HG03066 (cell line): ENCODE measurements around the gene GRIK4.

Experiments used
- ATAC-seq: cut with Tn5 transposase; IDR thresholded peaks from one replicate; pipeline ENCODE4 v1.9.1; 2021; ENCODE audit warnings: low read depth; ENCODE audit not compliant: unreplicated experiment

GRIK4 gene

DNA sequence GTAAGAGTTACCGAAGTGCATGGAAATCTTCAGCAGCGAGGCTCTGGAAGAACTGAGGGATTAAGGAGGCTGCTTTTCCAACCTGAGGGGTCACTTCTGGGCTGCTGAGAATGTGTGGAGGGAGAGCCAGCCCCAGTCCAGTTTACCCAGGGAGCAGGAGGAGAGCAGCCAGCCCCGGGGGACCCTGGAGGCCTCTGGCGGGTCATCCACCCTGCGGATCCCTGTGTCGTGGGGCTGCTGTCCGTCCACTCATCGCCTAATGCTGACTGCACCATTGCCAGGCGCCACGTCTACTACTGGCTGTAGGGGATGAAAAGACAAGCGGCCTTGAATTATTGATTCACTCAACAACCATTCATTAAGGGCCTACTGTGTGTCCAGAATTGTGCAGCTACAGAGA is 283.6 kb downstream of the GRIK4 start:
- ATAC-seq: no peak

DNA sequence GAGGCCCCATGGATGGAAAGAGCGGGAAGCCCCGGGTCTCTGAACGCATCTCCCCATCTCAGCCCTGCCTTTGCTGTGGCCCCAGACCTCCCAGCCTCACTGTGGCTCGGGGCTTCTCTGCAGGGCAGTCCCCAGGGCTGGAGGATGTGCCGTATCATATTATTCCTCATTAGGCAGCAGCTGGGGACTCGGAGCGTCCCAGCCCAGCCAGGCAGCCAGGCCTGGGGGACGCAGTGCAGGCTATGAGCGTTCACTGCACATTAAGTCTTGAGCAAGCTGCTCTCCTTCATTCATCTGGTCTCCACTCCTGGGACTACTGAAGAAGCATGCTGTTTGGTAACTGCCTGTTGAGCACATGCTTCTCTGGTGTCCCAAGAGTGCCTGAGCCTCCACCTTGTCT is 285.6 kb downstream of the GRIK4 start:
- ATAC-seq: no peak

DNA sequence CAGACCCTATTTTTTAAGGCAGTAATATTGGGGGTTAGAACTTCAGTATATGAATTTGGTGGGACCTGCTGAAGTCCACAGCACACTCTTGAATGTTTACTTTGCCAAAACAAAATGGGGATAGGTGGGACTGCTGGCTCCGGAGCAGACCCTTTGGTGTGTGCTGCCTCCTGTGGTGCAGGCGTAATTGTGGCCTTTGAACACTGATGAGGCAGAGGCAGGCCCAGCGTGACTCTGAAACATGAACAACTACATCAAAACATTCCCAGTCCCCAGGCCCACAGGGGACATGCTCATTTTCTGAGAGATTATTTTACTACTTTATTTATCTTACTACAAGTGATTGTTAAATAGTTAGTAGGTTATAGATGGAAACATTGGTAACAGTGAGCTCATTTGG is 287.3 kb downstream of the GRIK4 start:
- no peak for ATAC-seq

DNA sequence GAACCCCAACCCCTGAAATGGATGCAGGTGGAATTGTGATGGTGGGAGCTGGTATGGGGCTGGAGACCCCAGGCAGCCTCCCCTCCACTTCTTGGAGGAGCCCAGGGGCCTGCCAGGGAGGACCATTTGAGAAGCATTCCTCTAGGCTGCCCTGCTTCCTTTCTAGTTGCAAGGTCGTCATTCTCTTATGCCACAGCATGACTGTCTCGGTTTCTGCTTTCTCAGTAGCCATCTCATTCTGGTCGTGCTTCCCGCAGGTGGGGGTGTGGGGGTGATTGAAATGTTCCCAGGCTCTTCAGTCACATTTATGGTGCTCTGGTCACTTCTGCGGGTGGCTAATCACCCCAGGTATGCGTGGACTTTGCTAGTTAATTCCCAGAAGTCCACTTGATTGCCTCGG is 288.7 kb downstream of the GRIK4 start:
- ATAC-seq: no peak

DNA sequence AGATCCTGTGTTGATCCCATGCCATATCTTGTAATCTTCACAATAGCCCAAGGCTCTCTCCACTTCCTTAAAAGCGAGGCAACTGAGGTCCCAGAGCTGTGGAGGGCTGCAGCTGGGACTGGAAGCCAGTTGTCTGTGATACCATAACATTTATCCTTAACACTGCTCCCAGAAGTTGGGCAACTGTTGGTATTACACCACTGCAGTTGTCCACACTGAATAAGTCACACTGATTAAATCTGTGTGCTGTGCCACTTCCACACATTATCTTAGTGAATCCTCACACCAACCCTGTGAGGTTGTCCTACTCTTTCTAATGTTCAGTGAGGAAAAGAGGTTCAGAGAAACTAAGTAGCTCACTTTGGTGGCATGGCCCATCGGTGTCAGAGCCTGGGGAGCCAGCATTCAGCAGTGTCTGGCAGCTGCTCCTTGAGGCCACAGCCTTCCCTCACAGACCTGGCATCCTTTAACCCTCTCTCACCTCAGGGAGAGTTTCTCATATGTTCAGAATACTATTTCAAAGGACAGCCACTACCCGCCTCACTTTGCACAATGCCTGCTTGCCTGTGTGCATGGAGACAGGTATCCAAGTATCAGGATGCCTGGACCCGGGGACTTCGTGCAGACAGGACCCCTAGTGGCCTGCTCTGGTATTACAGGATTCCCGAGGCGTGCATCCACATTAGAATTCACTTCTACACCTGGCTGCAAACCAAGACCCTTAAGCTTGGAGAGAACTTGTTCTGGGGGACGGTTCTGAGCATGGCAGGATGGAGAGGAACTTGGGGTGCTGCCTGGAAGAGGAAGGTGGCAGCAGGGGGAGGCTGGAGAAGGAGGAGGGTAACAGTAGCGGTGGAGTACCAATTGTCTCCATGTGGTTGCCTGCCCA is 290.5 kb downstream of the GRIK4 start:
- ATAC-seq: no peak

DNA sequence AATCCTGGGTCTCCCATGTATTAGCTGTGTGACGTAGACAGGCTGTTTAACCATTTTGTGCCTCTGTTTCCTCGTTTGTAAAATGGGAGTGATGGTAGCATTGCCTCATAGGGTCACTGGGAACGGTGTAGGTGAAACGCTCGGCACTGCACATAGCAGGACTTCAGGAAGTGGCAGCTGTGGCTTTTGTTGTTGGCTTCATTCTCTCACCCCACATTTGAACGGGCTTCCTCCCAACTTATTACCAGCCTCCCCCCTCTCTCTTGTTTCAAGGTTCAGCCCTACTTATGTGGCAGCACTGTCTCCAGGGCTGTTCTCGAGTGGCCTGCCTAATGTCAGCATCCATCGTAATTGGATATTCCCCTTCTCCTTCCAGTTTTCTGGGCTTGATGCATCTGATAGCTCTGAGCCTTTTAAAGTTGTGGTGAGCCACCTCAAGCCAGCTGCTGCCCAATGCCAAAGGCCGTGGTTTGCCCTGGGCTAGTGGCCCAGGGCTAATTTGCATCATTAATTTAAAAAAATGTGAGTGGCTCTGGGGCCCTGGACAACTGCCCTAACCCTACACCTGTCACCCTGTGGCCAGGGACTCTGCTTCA is 294.5 kb downstream of the GRIK4 start:
- no peak for ATAC-seq

DNA sequence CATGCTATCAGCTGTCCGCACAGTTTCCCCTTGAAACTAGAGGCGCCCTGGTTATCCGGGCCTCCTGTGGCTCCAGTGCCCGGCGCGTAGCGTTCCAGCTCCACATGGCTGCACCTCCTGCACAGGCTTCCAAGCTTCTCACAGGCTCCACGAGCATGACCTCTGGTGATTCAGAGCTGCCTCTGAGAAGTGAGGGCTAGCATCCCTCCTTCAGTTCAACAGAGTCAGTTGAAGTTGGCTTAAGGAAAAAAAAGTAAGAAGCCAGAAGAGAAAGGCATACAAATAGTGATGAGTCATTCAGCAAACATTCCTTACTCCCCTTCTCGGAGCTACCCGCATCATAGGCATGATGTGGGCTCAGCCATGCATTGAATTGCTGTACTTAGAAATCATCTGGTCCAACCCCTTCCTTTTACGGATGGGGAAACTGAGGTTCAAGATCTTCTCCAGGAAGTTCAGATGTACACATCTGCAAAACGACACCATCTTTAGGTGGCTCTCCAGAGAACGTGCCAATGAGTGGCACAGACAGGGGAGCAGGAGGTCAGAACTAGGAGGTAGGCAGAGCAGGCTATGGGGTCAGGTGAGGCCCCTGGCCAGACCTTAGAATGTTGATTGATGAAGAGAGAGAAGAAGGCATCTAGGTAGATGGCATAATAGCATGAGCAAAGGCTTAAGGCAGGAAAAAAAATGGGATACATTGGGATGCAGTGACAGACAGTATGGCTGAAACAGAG is 296.0 kb downstream of the GRIK4 start:
- no peak for ATAC-seq

DNA sequence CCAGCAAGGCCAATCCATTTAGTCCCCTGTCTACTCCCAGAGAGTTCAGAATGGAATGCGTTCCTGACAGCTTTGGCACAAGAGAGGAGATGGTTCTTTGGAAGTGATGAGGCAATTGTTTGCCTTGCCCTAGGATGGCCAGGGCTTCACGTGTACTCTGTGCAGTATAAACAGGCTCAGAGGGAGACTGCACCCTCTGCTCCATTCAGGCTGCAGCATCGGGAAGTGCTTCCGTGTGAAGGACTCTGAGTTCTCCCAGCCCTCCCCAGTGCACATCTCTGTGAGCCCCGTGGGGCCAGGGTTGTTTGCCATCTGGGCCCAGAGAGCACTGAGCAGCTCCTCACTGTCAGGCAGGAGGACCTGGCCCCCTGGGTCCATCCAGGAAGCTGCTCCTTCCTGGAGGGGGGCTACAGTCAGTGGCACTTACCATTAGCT is 297.1 kb downstream of the GRIK4 start:
- ATAC-seq: no peak

DNA sequence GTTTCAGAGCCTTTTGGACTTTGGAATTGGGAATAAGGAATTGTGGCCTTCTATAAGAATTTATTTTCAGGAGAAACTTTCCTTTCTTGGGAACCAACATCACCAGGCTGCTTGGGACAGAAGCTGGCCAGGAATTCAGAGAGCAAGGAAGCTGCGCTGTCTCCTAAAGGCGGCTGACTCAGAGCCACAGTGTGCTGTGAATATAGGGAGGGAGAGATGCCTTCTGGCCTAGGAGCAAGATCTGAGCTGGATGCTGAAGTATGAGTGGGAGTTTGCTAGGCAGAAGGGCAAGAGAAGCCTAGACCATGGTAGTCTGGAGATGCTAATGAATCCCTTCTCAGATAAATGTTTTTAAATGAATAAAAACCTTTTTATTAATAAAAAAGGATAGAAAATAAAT is 298.7 kb downstream of the GRIK4 start:
- ATAC-seq: no peak

DNA sequence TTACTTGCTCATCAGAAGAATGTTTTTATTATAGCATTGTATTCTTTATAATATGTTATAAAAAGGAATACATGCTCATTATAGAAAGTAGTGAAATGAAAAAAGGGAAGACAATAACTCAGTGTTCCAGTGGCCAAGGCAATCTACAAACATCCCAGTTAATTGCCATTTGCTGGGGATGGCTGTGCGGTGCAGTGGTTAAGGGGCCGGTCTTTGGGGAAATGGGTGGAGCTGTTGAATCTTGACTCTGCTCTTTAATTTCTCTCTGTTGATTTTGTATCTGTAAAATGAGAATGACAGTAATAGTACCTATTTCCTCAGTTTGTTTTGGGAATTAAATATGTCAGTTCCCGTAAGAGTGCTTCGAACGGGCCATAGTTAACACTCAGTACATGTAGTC is 299.7 kb downstream of the GRIK4 start:
- ATAC-seq: no peak

DNA sequence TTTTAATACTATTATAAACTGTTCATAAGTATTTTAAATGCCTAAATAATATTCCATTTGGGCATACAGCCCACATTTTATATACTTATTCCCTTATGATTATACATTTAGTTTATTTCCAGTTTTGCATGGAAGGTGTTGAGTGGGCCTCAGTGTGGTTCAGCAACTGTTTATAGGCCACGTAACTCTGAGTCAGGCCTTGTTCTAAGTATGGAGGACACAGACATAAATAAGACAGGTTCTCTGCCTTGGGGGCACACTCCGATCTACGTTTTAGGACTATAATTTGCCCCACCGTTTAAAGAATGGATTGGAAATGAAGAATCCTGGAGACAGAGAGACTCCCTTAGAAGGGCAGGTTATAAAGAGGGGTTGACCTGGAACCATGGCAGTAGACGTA is 300.2 kb downstream of the GRIK4 start:
- ATAC-seq: no peak

DNA sequence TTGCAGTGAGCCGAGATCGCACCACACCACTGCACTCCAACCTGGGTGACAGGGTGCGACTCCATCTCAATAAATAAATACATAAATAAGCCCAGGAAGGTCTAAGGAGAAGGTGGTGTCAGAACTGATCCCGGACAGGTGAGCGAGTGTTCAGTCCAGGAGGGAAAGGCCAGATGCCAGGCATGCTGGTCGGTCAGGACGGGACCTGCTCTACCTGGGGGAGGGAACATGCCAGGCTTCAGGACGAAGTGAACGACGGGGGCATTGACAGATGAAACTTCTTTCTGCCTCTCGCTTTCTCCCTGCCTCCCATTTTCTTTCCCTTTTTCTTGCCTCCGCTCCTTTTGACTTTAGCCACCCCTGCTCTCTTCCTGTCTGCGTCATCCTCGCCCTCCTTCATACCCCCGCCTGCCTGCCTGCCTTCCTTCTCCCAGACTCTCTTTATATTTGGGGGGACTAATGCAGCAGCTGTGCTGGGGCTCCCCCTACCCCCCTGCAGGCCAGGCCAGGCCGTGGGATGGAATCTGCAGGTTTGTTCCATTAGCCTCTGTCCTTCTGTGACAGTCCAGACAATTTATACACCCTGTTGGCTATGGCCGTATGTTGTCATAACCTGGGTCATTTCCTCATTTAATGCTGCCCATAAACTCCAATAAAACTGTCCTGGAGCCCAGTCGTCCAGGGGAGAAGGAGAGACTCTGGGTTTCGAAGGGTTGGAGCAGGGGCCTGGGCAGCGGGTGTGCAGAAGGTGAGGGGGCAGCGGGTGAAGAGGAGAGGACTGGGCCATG is 303.2 kb downstream of the GRIK4 start:
- no peak for ATAC-seq

DNA sequence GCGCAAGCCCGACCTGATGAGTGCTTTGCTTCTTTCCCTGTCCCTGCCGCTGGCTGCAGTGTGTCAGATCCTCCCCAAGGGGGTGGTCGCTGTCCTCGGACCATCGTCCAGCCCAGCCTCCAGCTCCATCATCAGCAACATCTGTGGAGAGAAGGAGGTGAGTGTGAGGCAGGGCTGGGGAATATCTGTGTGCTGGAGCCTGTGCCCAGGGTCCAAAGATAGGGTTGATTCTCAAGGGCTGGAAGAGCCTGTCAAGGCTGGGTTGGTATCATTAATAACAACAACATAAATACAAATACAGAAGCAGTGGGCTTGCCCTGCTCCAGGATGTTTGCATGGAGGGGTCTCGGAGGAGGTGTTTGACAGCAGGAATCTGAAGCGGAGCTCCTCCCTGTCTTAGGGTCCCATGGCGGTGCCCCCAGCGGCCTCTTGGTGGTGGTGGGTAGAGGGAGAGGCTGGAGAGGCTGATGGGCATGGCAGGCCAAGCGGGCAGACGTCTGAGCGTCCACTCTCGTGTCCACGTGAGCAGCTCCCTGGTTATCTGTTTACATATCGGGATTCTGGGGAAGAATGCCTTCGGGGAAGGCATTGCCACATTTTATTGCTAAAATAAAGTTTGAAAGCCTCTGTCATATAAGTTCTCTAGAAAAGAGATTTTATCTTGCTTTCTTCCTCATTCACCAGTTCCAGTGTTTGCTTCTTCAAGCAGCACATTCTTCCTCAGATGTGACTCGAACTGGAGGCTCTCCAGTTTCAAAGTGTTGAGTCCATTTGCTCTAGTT is 304.0 kb downstream of the GRIK4 start:
- no peak for ATAC-seq

DNA sequence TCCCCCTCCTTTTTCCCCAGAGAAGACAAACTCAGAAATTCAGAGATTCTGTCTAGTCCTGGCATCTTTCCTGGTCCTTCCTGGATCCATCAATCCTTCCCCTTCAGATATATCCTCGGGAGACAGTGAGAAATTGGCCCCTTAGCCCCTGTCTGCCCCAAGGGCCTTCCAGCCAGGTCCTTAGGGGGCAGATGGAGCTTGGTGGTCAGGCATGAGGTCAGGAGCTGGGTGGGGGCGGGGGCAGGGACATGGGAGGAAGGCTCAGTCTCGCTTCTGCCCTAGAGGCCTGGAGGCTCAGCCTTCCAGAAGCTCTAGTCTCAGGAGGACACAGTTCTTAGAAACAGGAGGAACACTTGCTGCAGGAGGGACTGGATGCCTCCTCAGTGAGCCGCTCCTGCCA is 304.6 kb downstream of the GRIK4 start:
- ATAC-seq: no peak

DNA sequence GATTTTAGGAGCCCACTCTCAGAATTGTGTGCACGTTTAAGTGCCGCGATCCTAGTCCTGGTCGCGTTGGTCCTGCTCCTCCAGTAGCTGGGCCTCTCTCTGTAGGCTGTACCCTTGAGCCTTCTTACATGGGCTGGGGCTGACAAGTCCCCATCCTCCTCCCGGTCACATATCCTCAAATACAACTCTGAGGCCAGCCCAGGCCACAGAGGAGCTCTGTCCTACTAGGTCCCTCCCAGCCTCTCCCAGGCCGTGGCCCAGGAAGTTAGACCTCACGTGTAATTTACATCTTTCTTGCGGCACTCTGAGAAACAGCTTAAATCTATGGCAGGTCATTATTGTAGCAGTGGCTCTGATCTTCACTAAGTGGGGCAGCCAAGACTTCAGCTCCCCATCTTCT is 305.2 kb downstream of the GRIK4 start:
- no peak for ATAC-seq

DNA sequence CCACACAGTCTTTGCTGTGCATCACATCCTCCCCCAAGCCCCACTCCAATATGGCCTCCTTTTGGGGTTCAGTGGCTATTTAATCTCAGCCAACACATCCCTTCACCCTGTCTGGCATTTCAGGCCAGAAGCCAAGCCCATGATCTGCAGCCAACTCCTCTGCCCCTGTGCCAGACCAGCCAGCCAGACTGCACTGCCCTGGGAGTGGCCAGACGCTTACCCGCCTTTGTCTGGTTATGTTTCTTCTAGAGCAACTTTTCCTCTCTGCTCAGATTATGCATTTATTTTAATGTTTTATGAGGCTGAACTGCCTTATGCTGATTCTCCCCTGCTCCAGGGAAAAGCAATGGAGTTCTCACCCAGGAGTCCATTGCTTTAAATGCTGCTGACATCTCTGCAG is 305.6 kb downstream of the GRIK4 start:
- no peak for ATAC-seq

DNA sequence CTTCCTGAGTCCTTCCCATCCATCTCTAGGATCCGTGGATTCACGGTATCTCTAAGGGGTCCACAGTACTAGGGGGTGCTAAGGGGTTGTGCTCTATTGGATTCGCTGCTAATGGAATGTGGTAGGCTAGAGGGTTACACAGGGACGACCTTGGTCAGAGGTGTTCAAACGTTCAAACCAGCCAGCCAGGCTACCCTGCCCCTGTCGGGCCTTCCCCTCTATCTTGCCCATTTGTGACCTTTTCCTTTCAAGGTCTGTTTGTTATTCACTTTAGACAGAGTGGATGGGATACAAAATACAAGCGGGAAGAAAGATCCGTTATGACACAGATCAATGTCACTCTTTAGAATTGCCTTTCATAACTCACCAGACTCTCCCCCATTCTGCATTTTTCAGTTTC is 306.5 kb downstream of the GRIK4 start:
- ATAC-seq: no peak

DNA sequence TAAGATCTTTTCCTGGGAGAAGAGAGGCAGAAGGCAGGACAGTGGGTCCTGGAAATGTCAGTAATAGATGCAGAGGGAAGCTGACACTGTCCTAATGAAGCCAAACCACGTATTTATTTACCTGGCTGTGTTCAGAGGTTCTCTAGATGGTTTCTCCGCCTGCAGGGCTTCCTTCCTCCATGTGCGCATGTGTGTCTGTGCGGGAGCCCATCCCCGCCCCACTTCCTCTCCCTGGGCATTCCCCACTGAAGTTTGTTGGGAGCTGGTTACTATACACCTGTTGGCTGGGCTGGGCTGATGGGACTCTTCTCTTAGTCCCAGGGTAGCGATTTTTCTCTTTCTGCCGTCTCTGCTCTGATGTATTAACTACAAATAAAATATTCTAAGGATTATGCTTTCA is 307.5 kb downstream of the GRIK4 start:
- no peak for ATAC-seq

DNA sequence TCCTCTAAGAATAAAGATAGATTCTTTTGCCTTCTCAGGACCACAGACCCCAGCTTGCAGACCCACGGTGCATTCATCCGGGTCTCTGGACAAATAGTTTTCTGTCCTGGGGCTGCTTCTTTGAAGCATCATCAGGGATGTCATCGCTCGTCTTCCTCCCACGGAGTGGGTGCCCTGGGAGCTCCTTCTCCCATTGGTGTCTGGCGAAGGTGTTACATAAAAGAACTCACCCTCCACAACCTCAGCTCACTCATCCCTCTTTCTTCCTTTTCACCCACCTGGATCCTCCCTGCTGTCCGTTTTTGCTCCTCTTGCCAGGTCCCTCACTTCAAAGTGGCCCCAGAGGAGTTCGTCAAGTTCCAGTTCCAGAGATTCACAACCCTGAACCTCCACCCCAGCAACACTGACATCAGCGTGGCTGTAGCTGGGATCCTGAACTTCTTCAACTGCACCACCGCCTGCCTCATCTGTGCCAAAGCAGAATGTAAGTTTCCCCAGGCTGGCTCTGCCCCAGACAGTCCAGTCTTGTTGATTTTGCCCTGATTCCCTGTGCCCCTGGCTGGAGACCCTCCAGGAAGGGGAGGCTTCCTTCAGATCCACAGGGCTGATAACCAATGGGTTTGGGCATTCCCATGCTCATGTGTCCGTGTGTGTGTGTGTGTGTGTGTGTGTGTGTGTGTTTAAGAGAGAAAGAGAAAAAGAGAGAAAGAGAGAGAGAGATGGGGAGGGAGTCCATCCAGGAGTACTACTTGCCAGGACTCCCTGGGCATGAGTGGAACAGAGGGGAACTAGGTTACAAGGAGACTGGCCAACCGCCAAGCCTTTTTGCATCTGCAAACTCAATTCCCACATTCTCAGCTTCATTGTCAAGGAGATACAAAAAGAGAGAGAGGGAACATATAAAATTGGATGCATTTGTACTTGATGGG is 308.2 kb downstream of the GRIK4 start:
- ATAC-seq: no peak
